NCI-H69 (cell line): ENCODE measurements around the gene CMBL.
"Not testable (repeated sequence)": the region's sequence is repeated elsewhere in the genome, so short reads cannot be mapped to it uniquely, and the experiment has no call there.

Source experiments
- DNase-seq: peaks from one replicate; lab custom pipeline; 2025; lab: John Stamatoyannopoulos, UW

CMBL gene

GRCh38 chr5:10307206-10308148 lies at the start of gene CMBL:
TSS of gene CMBL (minus strand) at chr5:10307902. CDS start at chr5:10290762, 17,140 bp downstream.
- peak; percentile 96 for DNase-seq

- peak; percentile 74 for DNase-seq
Measured at GRCh38 chr5:10355071-10355889, 47.6 kb upstream of the CMBL start.

GRCh38 chr5:10354048-10354872 lies 46.6 kb upstream of the CMBL start:
- peak; percentile 93 for DNase-seq

- DNase-seq: peak; percentile 99
Measured at GRCh38 chr5:10353241-10354047, 45.7 kb upstream of the CMBL start, which contains the start of gene MARCHF6. TSS of gene MARCHF6 (plus strand) at chr5:10353695. CDS start at chr5:10353899, 204 bp downstream.

- no peak for DNase-seq
Measured at GRCh38 chr5:10352430-10353240, 44.9 kb upstream of the CMBL start.

GRCh38 chr5:10351919-10352318 lies 44.2 kb upstream of the CMBL start:
- no peak for DNase-seq

- DNase-seq: peak; percentile 85
Measured at GRCh38 chr5:10351199-10351905, 43.6 kb upstream of the CMBL start.

- no peak for DNase-seq
Measured at GRCh38 chr5:10348258-10348657, 40.6 kb upstream of the CMBL start.

- not testable (repeated sequence) for DNase-seq
Measured at GRCh38 chr5:10344461-10345106, 36.9 kb upstream of the CMBL start.

- no peak for DNase-seq
Measured at GRCh38 chr5:10343486-10343885, 35.8 kb upstream of the CMBL start.

GRCh38 chr5:10339958-10340357 lies 32.3 kb upstream of the CMBL start:
- DNase-seq: no peak

- peak; percentile 99 for DNase-seq
Measured at GRCh38 chr5:10339058-10339811, 31.5 kb upstream of the CMBL start.

GRCh38 chr5:10338686-10339057 lies 31.0 kb upstream of the CMBL start:
- DNase-seq: peak; percentile 93

GRCh38 chr5:10337986-10338385 lies 30.3 kb upstream of the CMBL start:
- DNase-seq: peak; percentile 41

GRCh38 chr5:10337107-10337506 lies 29.4 kb upstream of the CMBL start:
- DNase-seq: no peak

GRCh38 chr5:10335711-10336470 lies 28.2 kb upstream of the CMBL start:
- DNase-seq: no peak

GRCh38 chr5:10334831-10335230 lies 27.1 kb upstream of the CMBL start:
- peak; percentile 25 for DNase-seq
